GM19238 (cell line): Measurements from ENCODE around the gene PRKN.
"Not testable (repeated sequence)": the region's sequence is repeated elsewhere in the genome, so short reads cannot be mapped to it uniquely, and the experiment has no call there.

Experiments used
- DNase-seq: peaks from one replicate; pipeline ENCODE4 v3.0.0; 2011; ENCODE audit warnings: low spot score; ENCODE audit not compliant: insufficient read length

PRKN gene

DNA sequence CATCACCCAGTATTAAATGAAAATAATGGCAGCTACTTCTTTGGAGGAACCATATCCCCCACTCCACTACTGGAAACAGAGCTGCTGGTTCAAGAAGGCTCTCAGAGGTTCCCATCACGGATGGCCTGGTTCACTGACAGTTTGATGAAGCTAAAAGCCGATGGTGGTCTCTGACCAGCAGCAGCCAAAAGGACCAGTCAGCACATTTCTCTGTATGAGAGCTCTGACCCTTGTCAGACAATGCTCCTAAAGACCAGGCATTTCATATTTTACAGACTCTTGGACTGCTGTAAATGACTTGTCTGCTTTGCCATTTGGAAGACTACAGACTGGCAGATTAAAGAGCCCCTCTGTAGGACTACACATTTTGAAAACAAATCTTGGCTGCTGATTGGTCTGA is 16.6 kb downstream of the PRKN start:
- no peak for DNase-seq

DNA sequence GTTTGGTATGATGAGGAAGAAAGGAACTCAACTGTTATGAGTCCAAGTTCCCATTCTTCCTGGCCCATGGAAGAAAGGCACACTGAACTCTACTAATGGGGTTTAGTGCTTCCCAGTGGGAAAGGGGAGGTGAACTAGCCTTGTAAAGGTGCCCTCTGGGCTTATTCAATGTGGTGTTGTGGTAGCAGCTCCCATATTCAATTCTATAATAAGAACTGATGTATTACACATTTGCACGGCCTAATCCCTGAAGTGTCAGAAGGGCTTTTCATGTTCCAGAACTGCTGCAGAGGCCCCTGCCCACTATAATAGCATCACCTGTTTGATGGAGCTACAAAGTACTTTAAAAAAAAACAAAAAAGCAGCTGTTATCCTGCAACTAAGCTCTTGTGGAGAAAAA is 17.1 kb downstream of the PRKN start:
- DNase-seq: no peak

DNA sequence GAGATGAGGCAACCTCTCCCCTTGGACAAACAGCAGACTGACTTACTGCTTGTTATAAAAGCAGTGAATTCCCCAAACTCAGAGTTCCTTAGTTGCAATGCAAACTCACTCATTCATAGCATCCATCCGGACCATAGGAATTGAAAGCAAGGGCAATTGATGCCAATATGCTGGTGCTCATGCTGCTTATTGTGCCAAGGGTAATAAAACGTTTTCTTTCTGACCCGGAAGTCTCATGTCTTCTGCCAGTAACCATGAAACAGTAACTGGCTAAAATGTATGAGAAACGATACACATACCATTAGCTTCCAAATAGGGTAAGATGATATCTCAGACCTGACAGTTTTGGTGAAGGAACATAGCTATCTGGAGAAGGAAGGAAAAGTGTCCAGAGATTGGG is 18.1 kb downstream of the PRKN start:
- DNase-seq: no peak

DNA sequence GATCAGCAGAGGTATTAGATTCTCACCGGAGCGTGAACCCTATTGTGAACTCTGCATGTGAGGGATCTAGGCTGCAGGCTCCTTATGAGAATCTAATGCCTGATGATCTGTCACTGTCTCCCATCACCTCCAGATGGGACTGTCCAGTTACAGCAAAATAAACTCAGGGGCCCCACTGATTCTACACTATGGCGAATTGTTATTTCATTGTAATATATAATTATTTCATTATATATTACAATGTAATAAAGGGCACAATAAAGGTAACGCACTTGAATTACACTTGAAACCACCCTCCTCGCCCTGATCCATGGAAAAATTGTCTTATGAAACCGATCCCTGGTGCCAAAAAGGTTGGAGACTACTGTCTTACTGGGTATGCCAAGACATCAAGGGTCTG is 18.6 kb downstream of the PRKN start:
- DNase-seq: no peak

DNA sequence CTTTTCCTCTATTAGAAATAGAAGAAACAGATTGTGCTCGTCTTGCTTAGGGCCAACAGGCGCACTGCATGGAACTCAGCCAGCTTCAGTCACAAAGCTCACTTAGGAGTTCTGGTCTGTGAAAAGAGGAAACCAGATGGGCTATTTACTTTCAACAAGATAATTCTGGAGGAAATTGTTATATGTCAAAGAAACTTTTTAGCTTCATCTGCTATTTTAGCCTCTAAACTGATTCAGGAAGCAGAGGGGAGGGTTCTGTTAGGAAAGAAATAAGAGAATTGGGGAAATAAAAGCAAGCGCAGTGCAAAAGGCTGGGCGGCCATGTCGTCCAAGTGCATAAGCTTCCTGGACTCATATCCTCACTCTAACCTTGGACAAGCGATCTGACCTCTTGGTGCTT is 21.3 kb downstream of the PRKN start:
- DNase-seq: no peak

DNA sequence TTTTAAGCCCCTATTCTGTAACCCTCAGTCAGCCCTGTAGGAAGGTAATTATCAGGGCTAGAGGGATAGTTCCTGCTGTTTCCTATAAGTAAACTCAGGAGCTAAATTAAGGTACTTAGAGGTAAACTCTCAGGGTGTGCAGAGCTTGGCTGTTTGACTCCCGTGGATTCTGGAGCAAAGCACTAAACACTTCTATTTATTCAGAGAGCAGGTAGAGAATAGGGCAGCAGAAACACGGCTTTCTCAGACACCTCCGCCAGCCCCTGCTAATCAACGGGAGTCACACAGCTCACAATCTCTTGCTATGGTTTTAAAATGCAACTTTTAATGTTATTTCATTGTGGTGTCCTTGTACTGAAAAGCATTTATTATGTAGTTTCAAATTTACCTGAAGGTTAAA is 21.8 kb downstream of the PRKN start:
- DNase-seq: no peak

DNA sequence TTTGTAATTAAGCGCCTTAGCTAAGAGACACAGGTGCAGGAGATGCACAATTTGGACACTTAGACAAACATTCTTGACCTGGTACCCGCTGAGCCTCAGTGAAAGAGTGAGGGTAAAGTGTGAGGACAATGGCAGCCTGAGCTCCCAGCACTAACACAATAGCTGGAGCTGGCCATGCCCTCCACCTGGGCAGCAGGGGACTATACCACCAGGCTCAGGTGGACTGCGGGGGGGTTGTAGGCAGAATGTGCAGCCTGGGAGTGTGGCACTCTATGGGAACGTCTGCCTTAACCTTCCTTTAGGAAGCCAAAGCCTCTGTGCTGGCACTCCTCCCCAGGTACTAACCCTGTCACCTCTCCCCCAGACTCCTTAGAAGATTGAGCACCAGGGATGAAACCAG is 23.6 kb downstream of the PRKN start:
- no peak for DNase-seq

DNA sequence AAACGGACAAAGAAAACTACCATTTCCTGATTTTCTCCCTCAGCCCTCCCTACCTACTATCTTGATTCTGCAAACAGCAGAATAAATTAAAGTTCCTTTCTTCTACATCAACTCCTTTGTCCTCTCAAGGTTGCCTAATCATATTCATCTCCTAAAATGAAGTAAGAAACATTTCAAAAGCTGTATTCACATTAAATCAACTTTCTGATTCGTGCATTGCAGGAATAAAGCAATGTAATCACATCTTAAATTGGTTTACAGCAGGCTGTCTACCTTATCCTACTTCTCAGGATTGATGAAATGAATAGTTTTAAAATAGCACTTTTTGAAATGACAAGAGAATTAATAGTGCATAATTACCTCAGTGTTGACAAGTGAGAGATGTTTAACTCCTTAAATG is 25.1 kb downstream of the PRKN start:
- DNase-seq: no peak

DNA sequence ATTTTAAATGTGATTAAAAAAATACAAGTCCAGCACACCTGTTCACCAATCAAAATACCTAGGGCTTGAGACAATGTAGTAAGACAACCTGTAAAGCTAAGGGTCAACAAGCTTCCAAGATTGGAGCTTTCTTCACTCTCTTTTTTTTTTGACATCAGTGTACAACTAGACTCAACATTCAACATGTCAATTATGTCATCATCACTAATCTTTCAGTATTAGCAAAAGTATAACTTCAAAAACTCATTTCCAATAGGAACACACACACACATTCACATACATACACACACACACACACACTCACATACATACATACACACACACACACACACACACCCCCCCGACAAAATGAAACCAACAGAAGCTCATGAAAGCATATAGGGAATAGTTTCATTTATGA is 26.0 kb downstream of the PRKN start:
- DNase-seq: no peak

DNA sequence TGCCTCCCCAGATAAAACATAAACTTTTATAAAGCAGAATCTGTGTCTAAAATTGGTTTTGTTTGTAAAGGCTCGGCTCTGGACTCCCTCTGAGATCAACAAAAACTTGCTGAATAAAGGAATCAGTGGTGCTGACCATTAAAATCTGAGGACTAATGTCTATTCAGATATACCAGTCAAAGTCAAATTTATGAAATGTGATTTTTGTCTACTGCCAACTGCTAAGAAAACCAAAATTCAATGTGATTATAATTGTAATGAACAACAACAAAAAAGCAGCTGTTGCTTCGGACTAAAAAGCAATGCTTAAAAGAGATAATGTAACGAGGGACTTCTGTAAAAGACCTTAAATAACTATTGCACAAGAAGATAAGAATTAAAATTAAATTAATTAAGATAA is 26.6 kb downstream of the PRKN start:
- DNase-seq: no peak

DNA sequence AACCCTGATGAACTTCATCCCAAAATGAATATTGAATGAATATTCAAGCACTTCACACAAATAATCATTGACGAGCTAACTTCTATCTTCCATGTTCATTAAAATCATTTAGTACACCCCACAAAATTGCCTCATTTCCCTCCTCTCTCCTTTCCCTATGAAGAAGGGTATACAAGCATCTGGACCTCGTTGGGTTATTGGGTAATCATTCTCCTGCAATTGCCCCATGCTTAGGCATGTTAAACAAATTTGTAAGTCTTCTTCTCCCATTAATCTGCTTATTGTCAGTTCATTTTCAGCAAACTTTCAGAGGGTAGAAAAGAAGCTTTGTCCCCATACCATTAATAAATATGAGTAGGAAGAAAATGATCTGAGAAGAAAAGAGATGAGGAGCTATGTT is 27.6 kb downstream of the PRKN start:
- no peak for DNase-seq

DNA sequence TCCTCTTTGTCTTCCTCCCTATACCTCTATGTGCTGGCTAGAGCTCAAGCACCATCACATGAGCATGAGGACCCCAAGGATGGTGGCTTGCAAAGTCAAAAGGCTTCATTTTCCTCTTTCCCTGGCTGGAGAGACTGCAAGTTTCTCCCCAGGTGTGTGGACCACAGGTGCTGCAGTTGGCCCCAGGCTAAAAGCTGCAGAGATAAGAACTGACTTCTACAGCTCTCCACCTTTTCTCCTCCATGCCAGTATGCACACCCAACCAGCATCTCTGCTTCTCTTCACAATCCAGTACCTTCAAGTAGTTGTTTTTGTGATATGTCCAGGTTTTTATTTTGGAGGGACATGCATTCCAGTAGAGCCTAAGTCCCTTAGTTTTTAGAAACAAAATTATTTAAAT is 29.1 kb downstream of the PRKN start:
- DNase-seq: no peak

DNA sequence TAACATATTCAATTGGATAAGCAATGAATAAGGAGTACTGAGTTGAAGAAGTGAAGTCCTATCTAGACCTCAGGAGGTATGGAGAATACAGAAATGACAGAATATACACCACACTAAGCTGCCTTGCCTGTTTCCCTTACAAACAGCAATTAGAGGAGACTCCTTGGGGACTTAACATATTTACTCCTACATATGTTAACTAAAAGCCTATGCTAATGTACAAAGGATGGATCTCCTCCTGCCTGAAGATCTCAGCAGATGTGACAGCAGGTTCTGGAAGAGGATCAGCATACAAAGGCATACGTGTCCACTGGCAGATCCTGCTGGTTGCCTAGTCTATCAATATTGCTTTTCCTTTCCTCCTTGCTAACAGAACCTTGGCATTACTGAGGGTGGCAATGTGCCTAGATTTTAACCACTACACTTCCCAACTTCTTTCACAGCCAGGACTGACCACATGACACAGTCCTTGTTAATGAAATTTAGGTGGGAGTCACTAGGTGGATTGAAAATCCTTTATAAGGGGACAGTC is 29.6 kb downstream of the PRKN start:
- DNase-seq: no peak

DNA sequence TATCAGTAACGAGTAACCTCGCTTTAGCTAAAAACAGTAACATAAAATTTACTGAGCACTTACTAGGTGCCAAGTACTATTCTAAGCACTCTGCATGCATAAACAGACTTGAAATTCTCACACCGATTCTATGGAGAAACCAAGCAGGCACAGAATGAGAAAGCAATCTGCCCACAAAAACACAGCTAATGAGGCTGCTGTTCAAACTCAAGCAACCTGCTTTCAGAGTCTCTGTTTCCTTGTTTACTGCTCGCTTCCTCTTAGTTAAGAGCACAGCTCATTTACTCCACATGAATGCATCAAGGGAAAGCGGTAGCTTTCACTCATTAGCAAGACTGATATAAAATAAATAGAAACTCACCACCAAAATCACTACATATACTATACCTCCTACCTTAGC is 37.4 kb downstream of the PRKN start:
- DNase-seq: no peak

DNA sequence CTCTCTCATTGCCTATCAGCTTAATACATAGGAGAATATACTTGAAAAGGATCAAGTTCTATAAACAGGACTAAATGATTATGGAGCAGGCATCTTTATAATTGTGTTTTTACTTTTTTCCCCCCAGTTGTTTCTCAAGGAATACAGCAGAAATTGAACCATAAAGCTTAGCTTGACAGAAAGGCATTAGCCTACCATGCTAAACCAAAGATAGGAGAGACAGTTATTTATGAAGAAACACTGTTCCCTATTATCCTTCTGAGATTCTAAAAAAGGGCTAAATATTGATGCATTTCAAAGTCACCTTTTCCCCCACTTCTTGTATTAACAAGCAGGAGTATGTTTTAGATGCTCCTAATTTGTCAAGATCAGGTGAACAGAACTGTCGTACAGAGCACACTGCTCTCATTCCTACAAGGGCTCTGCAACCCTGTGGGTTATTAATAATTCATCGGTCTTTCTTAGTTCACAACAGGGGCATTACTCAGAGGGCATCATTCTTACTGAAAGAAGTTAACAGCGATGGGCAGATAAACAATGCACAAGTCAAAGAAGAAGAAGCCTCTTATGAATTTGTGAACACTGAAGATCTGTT is 38.7 kb downstream of the PRKN start:
- DNase-seq: no peak

DNA sequence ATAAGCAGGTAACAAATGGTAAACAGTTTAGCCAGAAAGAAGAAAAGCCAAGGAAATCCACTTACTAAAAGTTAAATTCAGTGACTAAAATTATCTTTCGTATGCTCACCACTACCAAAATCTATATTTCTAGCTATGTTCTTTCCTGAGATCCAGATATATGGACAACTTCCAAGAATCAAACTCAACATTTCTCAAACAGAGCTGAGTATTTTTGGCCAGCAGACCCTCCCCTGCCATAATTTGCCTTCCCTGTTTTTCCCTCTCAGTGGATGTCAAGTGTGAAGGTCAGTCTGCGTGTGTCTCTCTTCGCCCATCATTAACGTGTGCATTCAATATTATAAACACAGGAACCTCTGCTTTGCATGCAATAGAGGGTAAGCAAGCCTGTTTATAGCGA is 42.0 kb downstream of the PRKN start:
- DNase-seq: no peak

DNA sequence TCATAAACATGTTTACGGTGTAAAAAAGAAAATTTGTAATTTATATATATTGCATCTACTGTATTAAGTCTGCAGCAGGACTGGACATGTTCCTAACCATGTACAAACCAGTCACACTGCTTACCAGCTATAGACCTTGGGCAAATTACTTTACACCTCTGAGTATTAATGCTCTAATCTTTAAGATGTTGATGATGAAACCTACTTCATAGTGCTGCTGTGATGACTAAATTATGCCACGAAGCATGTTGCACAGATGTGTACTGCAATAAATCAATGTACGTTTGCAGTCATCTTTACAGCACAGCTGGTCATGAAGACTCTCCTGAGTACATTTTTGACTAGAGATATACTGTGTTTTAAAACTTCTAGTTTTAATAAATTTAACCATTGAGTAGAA is 42.6 kb downstream of the PRKN start:
- DNase-seq: no peak

DNA sequence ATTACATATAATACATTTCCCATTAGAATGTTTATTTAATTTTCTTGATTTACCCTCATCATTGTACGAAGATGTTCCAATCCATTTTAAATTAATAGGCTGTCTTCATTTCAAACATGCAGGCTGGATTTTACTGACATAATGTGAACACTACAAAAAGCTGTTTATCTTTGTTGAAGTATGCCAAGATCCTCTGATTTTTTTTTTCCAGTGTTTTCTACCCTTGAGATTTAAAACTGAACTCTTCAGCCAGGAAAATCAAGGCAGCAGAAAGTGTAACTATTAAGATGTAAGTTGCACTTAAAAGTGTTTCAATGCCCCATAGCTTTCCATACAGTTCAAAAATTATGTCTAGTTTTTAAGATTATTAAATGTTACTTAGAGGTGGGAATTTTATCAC is 43.5 kb downstream of the PRKN start:
- no peak for DNase-seq

DNA sequence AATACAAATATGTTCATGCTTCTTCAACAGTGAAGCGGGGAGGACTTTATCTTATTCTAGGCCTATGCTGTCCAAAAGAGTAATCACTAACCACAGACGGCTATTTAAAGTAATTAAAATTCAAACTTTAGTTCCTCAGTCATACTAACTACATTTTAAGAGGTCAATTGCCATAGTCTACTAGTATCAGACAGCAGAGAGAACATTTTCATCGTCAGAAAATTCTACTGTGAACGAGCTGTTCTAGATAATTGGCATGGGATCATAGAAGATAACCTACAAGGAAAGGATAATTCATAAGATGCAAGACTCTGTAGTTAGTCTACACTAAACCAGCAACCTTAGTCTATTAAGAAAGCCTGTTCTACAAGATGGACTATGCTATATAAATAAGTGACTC is 44.4 kb downstream of the PRKN start:
- no peak for DNase-seq

DNA sequence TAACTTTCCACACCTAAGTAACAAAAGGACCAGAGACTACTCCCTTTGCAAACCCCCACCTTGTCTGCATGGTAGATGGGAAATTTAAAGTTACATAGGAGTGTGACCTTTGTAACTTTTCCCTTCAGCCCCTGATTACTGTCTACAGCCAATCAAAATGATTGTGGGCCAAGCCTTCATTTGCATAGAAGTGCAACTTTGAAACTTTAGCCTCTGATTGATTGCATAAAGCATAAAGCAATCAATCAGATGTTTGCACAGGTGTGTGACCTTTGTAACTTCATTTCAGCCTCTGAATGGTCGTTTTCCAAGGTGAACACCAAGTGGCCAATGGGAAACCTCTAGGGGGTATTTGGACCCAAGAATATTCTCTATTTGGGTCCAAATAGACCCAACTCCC is 46.1 kb downstream of the PRKN start:
- DNase-seq: no peak

DNA sequence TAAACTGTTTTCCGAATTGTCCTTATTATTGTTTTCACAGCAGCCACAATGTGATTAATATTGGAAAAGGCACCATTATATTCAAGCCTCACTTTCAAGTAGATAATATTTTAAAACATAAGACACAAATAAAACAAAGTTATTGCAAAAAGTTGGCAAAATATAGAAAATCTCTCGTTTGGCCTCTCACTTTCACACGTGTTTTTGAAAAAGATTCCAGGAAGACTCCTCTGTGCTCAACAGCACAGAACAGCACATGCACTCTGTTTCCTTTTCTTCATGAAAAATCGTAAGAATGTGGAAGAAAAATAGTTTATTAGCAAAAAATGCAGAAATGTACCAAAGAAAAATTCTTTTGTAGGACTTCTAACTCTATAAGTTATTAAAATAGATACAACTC is 46.7 kb downstream of the PRKN start:
- DNase-seq: no peak

DNA sequence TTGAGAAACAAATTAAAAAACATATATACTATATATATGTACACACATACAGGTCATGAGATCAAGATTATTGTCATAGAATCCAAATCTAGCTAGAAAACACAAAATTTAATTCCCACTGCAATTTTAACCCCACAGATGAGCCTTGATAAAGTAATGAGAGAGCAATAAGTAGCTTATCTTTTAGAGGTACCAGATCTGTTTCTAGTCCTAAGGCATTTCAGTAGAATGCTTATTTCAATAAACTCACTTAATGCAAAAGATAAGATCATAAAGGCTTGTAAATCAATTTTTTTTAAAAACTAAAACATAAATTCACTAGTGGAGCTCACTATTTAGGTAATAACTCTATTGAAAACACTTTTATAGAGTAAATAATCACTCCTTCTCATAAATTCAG is 47.2 kb downstream of the PRKN start:
- DNase-seq: no peak

DNA sequence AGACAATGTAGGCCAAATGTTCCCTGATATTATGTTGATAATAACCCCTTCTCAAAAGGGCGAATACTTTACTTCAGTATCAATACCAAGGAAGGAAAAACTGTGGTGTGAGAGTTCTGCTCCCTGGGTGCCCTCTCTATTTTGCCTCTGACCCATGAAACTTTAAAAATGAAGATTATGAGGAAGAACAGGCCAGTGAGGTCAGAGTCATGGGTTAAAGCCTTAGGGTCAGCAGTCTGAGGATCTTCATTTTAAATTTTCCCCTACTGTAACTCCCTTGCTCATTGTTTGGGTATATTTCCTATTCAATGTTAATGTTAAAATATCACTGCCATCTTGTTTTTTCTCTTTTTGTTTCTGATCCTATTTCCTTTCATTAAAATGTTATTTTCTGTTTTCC is 47.9 kb downstream of the PRKN start:
- DNase-seq: no peak

DNA sequence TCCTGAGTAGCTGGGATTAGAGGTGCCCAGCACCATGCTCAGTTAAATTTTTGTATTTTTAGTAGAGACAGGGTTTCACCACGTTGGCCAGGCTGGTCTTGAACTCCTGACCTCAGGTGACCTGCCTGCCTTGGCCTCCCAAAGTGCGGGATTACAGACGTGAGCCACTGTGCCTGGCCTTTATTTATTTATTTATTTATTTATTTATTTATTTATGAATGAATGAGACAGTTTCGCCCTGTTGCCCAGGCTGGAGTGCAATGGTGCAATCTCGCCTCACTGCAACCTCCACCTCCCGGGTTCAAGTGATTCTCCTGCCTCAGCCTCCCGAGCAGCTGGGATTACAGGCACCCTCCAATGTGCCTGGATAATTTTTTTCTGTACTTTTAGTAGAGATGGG is 48.7 kb downstream of the PRKN start:
- DNase-seq: not testable (repeated sequence)
